ENCODE data around the gene SCRT2.

DNA sequence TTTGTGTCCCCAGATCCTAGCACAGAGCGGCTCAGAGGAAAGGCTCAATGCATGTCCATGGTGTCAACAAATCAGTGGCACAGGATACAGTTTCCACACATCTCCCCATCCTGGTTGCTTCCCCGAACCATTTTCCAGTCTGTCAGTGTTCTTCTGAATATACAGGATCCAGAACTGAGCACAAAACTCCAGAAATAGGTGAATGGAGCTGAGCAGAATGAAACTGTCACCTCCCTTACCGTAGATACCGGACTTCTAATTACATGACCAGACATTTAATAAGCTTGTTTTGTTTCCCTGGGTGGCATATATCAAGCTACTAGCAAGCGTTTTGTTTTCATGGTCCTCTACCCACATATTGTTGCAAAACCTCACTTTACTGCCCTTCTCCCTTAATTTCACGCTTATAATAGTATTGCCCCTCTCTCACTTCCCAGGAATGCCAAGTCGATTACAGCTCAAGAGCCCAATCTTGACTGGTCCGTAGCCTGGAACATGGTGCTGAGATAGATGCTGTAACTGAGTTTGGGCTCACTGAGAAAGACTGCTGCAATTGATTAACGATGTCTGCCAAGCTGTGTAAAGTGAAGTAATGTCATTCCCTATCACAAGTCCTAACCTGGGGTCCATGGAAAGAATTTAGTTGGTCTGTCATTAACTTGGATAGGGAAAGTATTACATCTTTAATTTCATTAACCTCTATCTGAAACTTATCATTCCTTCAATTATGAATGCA lies 12.0 kb upstream of the SCRT2 start:
- TF ChIP-seq, protein P1, sequence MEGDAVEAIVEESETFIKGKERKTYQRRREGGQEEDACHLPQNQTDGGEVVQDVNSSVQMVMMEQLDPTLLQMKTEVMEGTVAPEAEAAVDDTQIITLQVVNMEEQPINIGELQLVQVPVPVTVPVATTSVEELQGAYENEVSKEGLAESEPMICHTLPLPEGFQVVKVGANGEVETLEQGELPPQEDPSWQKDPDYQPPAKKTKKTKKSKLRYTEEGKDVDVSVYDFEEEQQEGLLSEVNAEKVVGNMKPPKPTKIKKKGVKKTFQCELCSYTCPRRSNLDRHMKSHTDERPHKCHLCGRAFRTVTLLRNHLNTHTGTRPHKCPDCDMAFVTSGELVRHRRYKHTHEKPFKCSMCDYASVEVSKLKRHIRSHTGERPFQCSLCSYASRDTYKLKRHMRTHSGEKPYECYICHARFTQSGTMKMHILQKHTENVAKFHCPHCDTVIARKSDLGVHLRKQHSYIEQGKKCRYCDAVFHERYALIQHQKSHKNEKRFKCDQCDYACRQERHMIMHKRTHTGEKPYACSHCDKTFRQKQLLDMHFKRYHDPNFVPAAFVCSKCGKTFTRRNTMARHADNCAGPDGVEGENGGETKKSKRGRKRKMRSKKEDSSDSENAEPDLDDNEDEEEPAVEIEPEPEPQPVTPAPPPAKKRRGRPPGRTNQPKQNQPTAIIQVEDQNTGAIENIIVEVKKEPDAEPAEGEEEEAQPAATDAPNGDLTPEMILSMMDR (IDR thresholded peaks at IDR 0.05) = no peak
- TF ChIP-seq ZFX (IDR thresholded peaks at IDR 0.05; ENCODE audit: borderline replicate concordance) = no peak

All from 22Rv1 (cell line).